Nephron progenitor cell (in vitro differentiated cells): Measurements from ENCODE around the gene PGBD5.

Experiments
- DNase-seq: peaks from one replicate; pipeline ENCODE4 v3.0.0; 2021
- H3K27ac Mint-ChIP-seq: 2 replicates; pipeline ENCODE4 v1.8.0; 2021; ENCODE audit warnings: mild to moderate bottlenecking, moderate library complexity, mixed read lengths
- H3K27me3 Mint-ChIP-seq: 2 replicates; pipeline ENCODE4 v1.8.0; 2021; ENCODE audit warnings: mild to moderate bottlenecking, low read depth, mixed read lengths; ENCODE audit not compliant: poor library complexity
- H3K36me3 Mint-ChIP-seq: 2 replicates; pipeline ENCODE4 v1.8.0; 2021; ENCODE audit warnings: low read depth, mixed read lengths
- H3K4me1 Mint-ChIP-seq: 2 replicates; pipeline ENCODE4 v1.8.0; 2021; ENCODE audit warnings: mixed read lengths
- H3K4me3 Mint-ChIP-seq: 2 replicates; pipeline ENCODE4 v1.8.0; 2021; ENCODE audit warnings: mild to moderate bottlenecking, moderate library complexity, mixed read lengths
- H3K9me3 Mint-ChIP-seq: 2 replicates; pipeline ENCODE4 v1.8.0; 2021; ENCODE audit warnings: mild to moderate bottlenecking, moderate library complexity, mixed read lengths
- CTCF ChIP-seq: fragments of 200-600 bp; sonication (generic); IDR thresholded peaks from 2 replicates; pipeline ENCODE4 v1.5.0; 2021; ENCODE audit warnings: antibody characterized with exemption

Gene PGBD5

GRCh38 chr1:230286890-230287269, 139.3 kb downstream of the PGBD5 start:
- peaks cover 35% of the 10 kb centered on the region for H3K27me3 Mint-ChIP-seq
- H3K4me3 Mint-ChIP-seq: no peak overlapping the region
- H3K36me3 Mint-ChIP-seq: peaks cover 13% of the 10 kb centered on the region
- H3K9me3 Mint-ChIP-seq: no peaks in the 10 kb centered on the region
- no peak for DNase-seq
- no peak overlapping the region for H3K27ac Mint-ChIP-seq
- peaks cover 5% of the 10 kb centered on the region for H3K4me1 Mint-ChIP-seq
- no peak for TF ChIP-seq CTCF

GRCh38 chr1:230286166-230286889, 139.8 kb downstream of the PGBD5 start:
- H3K9me3 Mint-ChIP-seq: no peaks in the 10 kb centered on the region
- peaks cover 30% of the 10 kb centered on the region for H3K27me3 Mint-ChIP-seq
- H3K4me3 Mint-ChIP-seq: no peak overlapping the region
- peaks cover 13% of the 10 kb centered on the region for H3K36me3 Mint-ChIP-seq
- H3K4me1 Mint-ChIP-seq: peaks cover 6% of the 10 kb centered on the region
- no peak for DNase-seq
- no peak for TF ChIP-seq CTCF
- no peak overlapping the region for H3K27ac Mint-ChIP-seq

GRCh38 chr1:230285351-230285750, 140.8 kb downstream of the PGBD5 start:
- no peaks in the 10 kb centered on the region for H3K9me3 Mint-ChIP-seq
- H3K4me3 Mint-ChIP-seq: no peak overlapping the region
- TF ChIP-seq CTCF: no peak
- peaks cover 9% of the 10 kb centered on the region for H3K4me1 Mint-ChIP-seq
- H3K36me3 Mint-ChIP-seq: peaks cover 13% of the 10 kb centered on the region
- no peak overlapping the region for H3K27ac Mint-ChIP-seq
- peaks cover 21% of the 10 kb centered on the region for H3K27me3 Mint-ChIP-seq
- DNase-seq: no peak

GRCh38 chr1:230284891-230285290, 141.2 kb downstream of the PGBD5 start:
- no peak for TF ChIP-seq CTCF
- Mint-ChIP-seq H3K4me1 (peaks cover 9% of the 10 kb centered on the region), H3K9me3 (no peaks in the 10 kb centered on the region), H3K27ac (no peak overlapping the region), H3K4me3 (no peak overlapping the region), H3K27me3 (peaks cover 17% of the 10 kb centered on the region), H3K36me3 (peaks cover 13% of the 10 kb centered on the region)
- DNase-seq: no peak

- Mint-ChIP-seq H3K4me3 (no peak overlapping the region), H3K4me1 (peaks cover 9% of the 10 kb centered on the region), H3K9me3 (no peaks in the 10 kb centered on the region), H3K36me3 (peaks cover 13% of the 10 kb centered on the region), H3K27me3 (peaks cover 10% of the 10 kb centered on the region), H3K27ac (no peak overlapping the region)
- no peak for DNase-seq
- TF ChIP-seq CTCF: no peak
These were observed 142.5 kb downstream of the PGBD5 start for GRCh38 chr1:230283678-230284077.

GRCh38 chr1:230282157-230282556, 144.0 kb downstream of the PGBD5 start:
- no peak for TF ChIP-seq CTCF
- H3K27ac Mint-ChIP-seq: no peak overlapping the region
- H3K9me3 Mint-ChIP-seq: no peaks in the 10 kb centered on the region
- peaks cover 4% of the 10 kb centered on the region for H3K27me3 Mint-ChIP-seq
- H3K4me1 Mint-ChIP-seq: peaks cover 15% of the 10 kb centered on the region
- peaks cover 14% of the 10 kb centered on the region for H3K36me3 Mint-ChIP-seq
- no peak overlapping the region for H3K4me3 Mint-ChIP-seq
- DNase-seq: no peak
